ENCODE results near the gene ARFIP1. TPM values are rescaled to one million over a fixed set of nuclear protein-coding genes. Genes with fewer than 3 reads are reported as not detected.

ARFIP1 gene
- polyA plus RNA-seq (2013, experiment 1 of 2): 45.0 TPM
- 43.7 TPM for polyA plus RNA-seq (2013, experiment 2 of 2)

- Histone ChIP-seq H3K4me1 (ENCODE audit: control insufficient read depth in 2 of 2, insufficient read depth in 1 of 2, low read depth in 1 of 2, low read length in 2 of 2) (peaks cover 6 to 8% of the 10 kb centered on the region in 2 donors), H3K4me3 (ENCODE audit: low read length in 2 of 2) (peak within 1 kb of the TSS; percentile 92 to 97), H3K18ac (ENCODE audit: low read length) (peak within 1 kb of the TSS; percentile 99), H3K27me3 (ENCODE audit: control insufficient read depth in 3 of 3, insufficient read depth in 3 of 3, low read depth in 1 of 3, low read length in 3 of 3) (no peaks in the 10 kb centered on the region), H3K79me1 (ENCODE audit: low read depth, low read length) (peaks cover 2% of the 10 kb centered on the region), H3K9me3 (replicated peaks in 1 of 2; ENCODE audit: control insufficient read depth in 2 of 2, insufficient read depth in 1 of 2, low read depth in 1 of 2, low read length in 2 of 2) (no peaks in the 10 kb centered on the region), H3K4ac (ENCODE audit: low read length) (peak within 1 kb of the TSS; percentile 30), H3K4me2 (ENCODE audit: insufficient read depth, low read length, poor library complexity, severe bottlenecking) (peak within 1 kb of the TSS; percentile 94), H3K23ac (ENCODE audit: low read depth, low read length, poor library complexity) (peak within 1 kb of the TSS; percentile 87), H4K91ac (ENCODE audit: low read depth, low read length, poor library complexity) (no peak within 1 kb of the TSS), H4K8ac (ENCODE audit: low read depth, low read length) (peak within 1 kb of the TSS; percentile 6), H3K9ac (ENCODE audit: low read depth, low read length, poor library complexity) (peak within 1 kb of the TSS; percentile 91), H3K27ac (replicated peaks; ENCODE audit: low read length) (peak within 1 kb of the TSS; percentile 100), H3K14ac (ENCODE audit: low read length) (no peak within 1 kb of the TSS), H2BK15ac (ENCODE audit: low read length) (peak within 1 kb of the TSS; percentile 82), H2AK5ac (ENCODE audit: low read depth, low read length) (peak within 1 kb of the TSS; percentile 1), H2BK12ac (ENCODE audit: low read length) (no peak within 1 kb of the TSS), H2BK120ac (ENCODE audit: low read depth, low read length) (peak within 1 kb of the TSS; percentile 90), H2AFZ (ENCODE audit: low read length) (peak within 1 kb of the TSS; percentile 93), H2BK5ac (ENCODE audit: low read length) (peak within 1 kb of the TSS; percentile 97), H3K36me3 (replicated peaks in 1 of 2; ENCODE audit: control insufficient read depth in 2 of 2, insufficient read depth in 2 of 2, low read length in 2 of 2) (peaks cover 0 to 16% of the 10 kb centered on the region in 2 donors)
- WGBS, 2 donors (ENCODE audit: extremely low coverage in 2 of 2, insufficient read length in 2 of 2, insufficient replicate concordance in 1 of 2): no CpG with 5 or more reads among the region's 55 CpGs
- peak; percentile 97 for DNase-seq (ENCODE audit: low spot score)
Measured at GRCh38 chr4:152779513-152780266, at the start of gene ARFIP1, which contains the start of gene TIGD4. Gene ARFIP1 (plus strand): TSS chr4:152779954. CDS start chr4:152829634, 49,680 bp downstream. Gene TIGD4 (minus strand): TSS chr4:152779730. CDS start chr4:152771004, 8,726 bp downstream.

- no peak overlapping the region for H3K18ac ChIP-seq (ENCODE audit: low read length)
- H3K9me3 ChIP-seq (replicated peaks in 1 of 2; ENCODE audit: control insufficient read depth in 2 of 2, insufficient read depth in 1 of 2, low read depth in 1 of 2, low read length in 2 of 2): no peaks in the 10 kb centered on the region
- H3K23ac ChIP-seq (ENCODE audit: low read depth, low read length, poor library complexity): no peak overlapping the region
- no peak overlapping the region for H4K8ac ChIP-seq (ENCODE audit: low read depth, low read length)
- H3K4me3 ChIP-seq (ENCODE audit: low read length in 2 of 2): no peak overlapping the region
- H3K36me3 ChIP-seq (replicated peaks in 1 of 2; ENCODE audit: control insufficient read depth in 2 of 2, insufficient read depth in 2 of 2, low read length in 2 of 2): no peaks in the 10 kb centered on the region
- peaks cover 0 to 3% of the 10 kb centered on the region in 2 donors for H3K4me1 ChIP-seq (ENCODE audit: control insufficient read depth in 2 of 2, insufficient read depth in 1 of 2, low read depth in 1 of 2, low read length in 2 of 2)
- H3K27ac ChIP-seq (replicated peaks; ENCODE audit: low read length): no peak overlapping the region
- no peak overlapping the region for H4K91ac ChIP-seq (ENCODE audit: low read depth, low read length, poor library complexity)
- no peak overlapping the region for H2BK15ac ChIP-seq (ENCODE audit: low read length)
- H3K9ac ChIP-seq (ENCODE audit: low read depth, low read length, poor library complexity): no peak overlapping the region
- H3K4ac ChIP-seq (ENCODE audit: low read length): no peak overlapping the region
- no peak overlapping the region for H2AFZ ChIP-seq (ENCODE audit: low read length)
- H3K79me1 ChIP-seq (ENCODE audit: low read depth, low read length): no peaks in the 10 kb centered on the region
- no peak overlapping the region for H2BK5ac ChIP-seq (ENCODE audit: low read length)
- H3K14ac ChIP-seq (ENCODE audit: low read length): no peak overlapping the region
- DNase-seq (ENCODE audit: low spot score): no peak
- H2BK120ac ChIP-seq (ENCODE audit: low read depth, low read length): no peak overlapping the region
- peaks cover 0 to 9% (median 0%) of the 10 kb centered on the region in 3 experiments for H3K27me3 ChIP-seq (ENCODE audit: control insufficient read depth in 3 of 3, insufficient read depth in 3 of 3, low read depth in 1 of 3, low read length in 3 of 3)
- no CpG with 5 or more reads among the region's 2 CpGs for WGBS, 2 donors (ENCODE audit: extremely low coverage in 2 of 2, insufficient read length in 2 of 2, insufficient replicate concordance in 1 of 2)
- no peak overlapping the region for H2AK5ac ChIP-seq (ENCODE audit: low read depth, low read length)
- H2BK12ac ChIP-seq (ENCODE audit: low read length): no peak overlapping the region
- no peak overlapping the region for H3K4me2 ChIP-seq (ENCODE audit: insufficient read depth, low read length, poor library complexity, severe bottlenecking)
Measured at GRCh38 chr4:152731997-152732396, 47.8 kb upstream of the ARFIP1 start.

- Histone ChIP-seq H3K23ac (ENCODE audit: low read depth, low read length, poor library complexity) (no peak overlapping the region), H2BK12ac (ENCODE audit: low read length) (no peak overlapping the region), H3K4me1 (ENCODE audit: control insufficient read depth in 2 of 2, insufficient read depth in 1 of 2, low read depth in 1 of 2, low read length in 2 of 2) (peaks cover 0 to 3% of the 10 kb centered on the region in 2 donors), H3K14ac (ENCODE audit: low read length) (no peak overlapping the region), H3K18ac (ENCODE audit: low read length) (no peak overlapping the region), H2BK120ac (ENCODE audit: low read depth, low read length) (no peak overlapping the region), H4K91ac (ENCODE audit: low read depth, low read length, poor library complexity) (no peak overlapping the region), H3K4ac (ENCODE audit: low read length) (no peak overlapping the region), H3K4me2 (ENCODE audit: insufficient read depth, low read length, poor library complexity, severe bottlenecking) (no peak overlapping the region), H4K8ac (ENCODE audit: low read depth, low read length) (no peak overlapping the region), H3K27me3 (ENCODE audit: control insufficient read depth in 3 of 3, insufficient read depth in 3 of 3, low read depth in 1 of 3, low read length in 3 of 3) (peaks cover 0 to 22% (median 0%) of the 10 kb centered on the region in 3 experiments), H2AK5ac (ENCODE audit: low read depth, low read length) (peak overlapping the region; percentile 32), H2BK5ac (ENCODE audit: low read length) (no peak overlapping the region), H3K27ac (replicated peaks; ENCODE audit: low read length) (no peak overlapping the region), H2AFZ (ENCODE audit: low read length) (no peak overlapping the region), H3K9ac (ENCODE audit: low read depth, low read length, poor library complexity) (peak overlapping the region; percentile 30), H3K36me3 (replicated peaks in 1 of 2; ENCODE audit: control insufficient read depth in 2 of 2, insufficient read depth in 2 of 2, low read length in 2 of 2) (no peaks in the 10 kb centered on the region), H3K4me3 (ENCODE audit: low read length in 2 of 2) (no peak overlapping the region), H3K9me3 (replicated peaks in 1 of 2; ENCODE audit: control insufficient read depth in 2 of 2, insufficient read depth in 1 of 2, low read depth in 1 of 2, low read length in 2 of 2) (no peaks in the 10 kb centered on the region), H3K79me1 (ENCODE audit: low read depth, low read length) (no peaks in the 10 kb centered on the region), H2BK15ac (ENCODE audit: low read length) (no peak overlapping the region)
- DNase-seq (ENCODE audit: low spot score): no peak
- WGBS, 2 donors (ENCODE audit: extremely low coverage in 2 of 2, insufficient read length in 2 of 2, insufficient replicate concordance in 1 of 2): no CpG with 5 or more reads among the region's 5 CpGs
Measured at GRCh38 chr4:152734015-152734698, 45.6 kb upstream of the ARFIP1 start.

- no peaks in the 10 kb centered on the region for H3K9me3 ChIP-seq (replicated peaks in 1 of 2; ENCODE audit: control insufficient read depth in 2 of 2, insufficient read depth in 1 of 2, low read depth in 1 of 2, low read length in 2 of 2)
- H2BK12ac ChIP-seq (ENCODE audit: low read length): no peak overlapping the region
- H2AK5ac ChIP-seq (ENCODE audit: low read depth, low read length): no peak overlapping the region
- no peak overlapping the region for H4K91ac ChIP-seq (ENCODE audit: low read depth, low read length, poor library complexity)
- H3K18ac ChIP-seq (ENCODE audit: low read length): no peak overlapping the region
- H3K27me3 ChIP-seq (ENCODE audit: control insufficient read depth in 3 of 3, insufficient read depth in 3 of 3, low read depth in 1 of 3, low read length in 3 of 3): peaks cover 0 to 22% (median 0%) of the 10 kb centered on the region in 3 experiments
- no peak overlapping the region for H3K4me3 ChIP-seq (ENCODE audit: low read length in 2 of 2)
- H2BK120ac ChIP-seq (ENCODE audit: low read depth, low read length): no peak overlapping the region
- no peak overlapping the region for H3K14ac ChIP-seq (ENCODE audit: low read length)
- H4K8ac ChIP-seq (ENCODE audit: low read depth, low read length): no peak overlapping the region
- H2BK15ac ChIP-seq (ENCODE audit: low read length): no peak overlapping the region
- no peak overlapping the region for H2BK5ac ChIP-seq (ENCODE audit: low read length)
- no peak overlapping the region for H3K23ac ChIP-seq (ENCODE audit: low read depth, low read length, poor library complexity)
- H3K4me2 ChIP-seq (ENCODE audit: insufficient read depth, low read length, poor library complexity, severe bottlenecking): no peak overlapping the region
- no peaks in the 10 kb centered on the region for H3K4me1 ChIP-seq (ENCODE audit: control insufficient read depth in 2 of 2, insufficient read depth in 1 of 2, low read depth in 1 of 2, low read length in 2 of 2)
- H3K79me1 ChIP-seq (ENCODE audit: low read depth, low read length): no peaks in the 10 kb centered on the region
- no peak for DNase-seq (ENCODE audit: low spot score)
- no peak overlapping the region for H3K4ac ChIP-seq (ENCODE audit: low read length)
- no CpG with 5 or more reads among the region's 3 CpGs for WGBS, 2 donors (ENCODE audit: extremely low coverage in 2 of 2, insufficient read length in 2 of 2, insufficient replicate concordance in 1 of 2)
- H3K27ac ChIP-seq (replicated peaks; ENCODE audit: low read length): no peak overlapping the region
- no peak overlapping the region for H2AFZ ChIP-seq (ENCODE audit: low read length)
- H3K9ac ChIP-seq (ENCODE audit: low read depth, low read length, poor library complexity): no peak overlapping the region
- no peaks in the 10 kb centered on the region for H3K36me3 ChIP-seq (replicated peaks in 1 of 2; ENCODE audit: control insufficient read depth in 2 of 2, insufficient read depth in 2 of 2, low read length in 2 of 2)
Measured at GRCh38 chr4:152734699-152735050, 45.1 kb upstream of the ARFIP1 start.

All from neuronal stem cell (in vitro differentiated cells).